NCI-H1694 (cell line): Measurements from ENCODE around the gene GDF15.

Experiments used
- DNase-seq: peaks from one replicate; lab custom pipeline; 2025; lab: John Stamatoyannopoulos, UW

Gene GDF15

DNA sequence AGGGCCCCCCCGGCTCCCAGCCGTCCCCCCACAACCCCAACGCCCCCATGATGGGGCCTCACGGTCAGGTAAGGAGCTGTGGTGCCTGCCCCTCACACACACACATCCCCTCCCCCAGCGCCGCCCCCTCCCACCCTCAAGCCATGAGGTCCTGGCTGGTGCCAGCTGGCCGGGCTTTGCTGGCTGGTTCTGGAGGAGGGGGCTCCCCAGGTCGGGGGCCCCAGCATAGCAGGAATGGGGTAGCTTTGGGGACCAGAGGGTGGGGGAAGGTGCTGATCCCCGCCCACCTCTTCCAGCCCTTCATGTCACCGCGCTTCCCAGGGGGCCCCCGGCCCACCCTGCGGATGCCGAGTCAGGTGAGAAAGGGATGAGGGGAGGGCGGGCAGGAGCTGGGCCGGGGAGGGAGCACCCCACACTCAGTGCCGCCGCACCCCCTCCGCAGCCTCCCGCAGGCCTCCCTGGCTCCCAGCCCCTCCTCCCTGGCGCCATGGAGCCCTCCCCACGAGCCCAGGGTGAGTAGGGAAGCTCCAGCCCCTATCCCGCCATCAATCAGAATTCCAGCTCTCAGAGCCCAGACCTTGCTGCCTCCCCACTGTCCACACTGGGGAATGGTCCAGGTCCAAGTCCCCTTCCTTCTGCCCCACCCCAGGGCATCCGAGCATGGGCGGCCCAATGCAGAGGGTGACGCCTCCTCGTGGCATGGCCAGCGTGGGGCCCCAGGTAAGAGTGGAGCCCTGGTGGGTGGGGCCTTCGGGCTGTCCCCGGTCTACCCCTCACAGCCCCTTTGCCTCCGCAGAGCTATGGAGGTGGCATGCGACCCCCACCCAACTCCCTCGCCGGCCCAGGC is 45.6 kb downstream of the GDF15 start:
- no peak for DNase-seq

DNA sequence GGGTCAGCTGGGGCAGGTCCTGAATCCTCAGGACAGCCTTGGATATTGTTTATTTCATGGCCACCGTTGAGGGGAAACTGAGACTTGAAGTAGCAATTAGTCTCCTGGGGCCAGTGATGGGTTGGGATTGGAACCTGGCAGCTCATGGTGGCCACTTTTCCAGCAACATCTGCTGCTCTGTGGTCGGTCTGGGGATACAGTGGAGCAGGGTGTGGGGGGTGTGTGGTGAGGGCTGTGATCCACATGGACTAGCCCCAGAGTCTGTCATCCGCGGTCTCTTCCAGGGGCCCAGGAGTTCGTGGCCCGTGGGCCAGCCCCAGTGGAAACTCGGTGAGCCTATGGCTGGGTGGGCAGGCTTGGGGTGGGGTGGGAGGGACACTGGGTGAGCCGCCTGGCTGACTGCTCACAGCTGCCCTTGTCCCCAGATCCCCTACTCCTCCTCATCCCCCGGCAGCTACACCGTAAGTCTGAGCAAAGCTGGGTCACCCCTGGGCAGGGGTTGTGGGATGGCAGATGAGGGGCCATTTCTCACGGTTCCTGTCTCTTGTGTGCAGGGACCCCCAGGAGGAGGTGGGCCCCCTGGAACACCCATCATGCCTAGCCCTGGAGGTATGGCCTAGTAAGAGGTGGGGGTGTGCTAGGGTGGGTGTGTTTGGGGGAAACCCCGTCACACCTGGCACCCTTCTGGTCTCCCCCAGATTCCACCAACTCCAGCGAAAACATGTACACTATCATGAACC is 46.5 kb downstream of the GDF15 start:
- DNase-seq, result no peak

DNA sequence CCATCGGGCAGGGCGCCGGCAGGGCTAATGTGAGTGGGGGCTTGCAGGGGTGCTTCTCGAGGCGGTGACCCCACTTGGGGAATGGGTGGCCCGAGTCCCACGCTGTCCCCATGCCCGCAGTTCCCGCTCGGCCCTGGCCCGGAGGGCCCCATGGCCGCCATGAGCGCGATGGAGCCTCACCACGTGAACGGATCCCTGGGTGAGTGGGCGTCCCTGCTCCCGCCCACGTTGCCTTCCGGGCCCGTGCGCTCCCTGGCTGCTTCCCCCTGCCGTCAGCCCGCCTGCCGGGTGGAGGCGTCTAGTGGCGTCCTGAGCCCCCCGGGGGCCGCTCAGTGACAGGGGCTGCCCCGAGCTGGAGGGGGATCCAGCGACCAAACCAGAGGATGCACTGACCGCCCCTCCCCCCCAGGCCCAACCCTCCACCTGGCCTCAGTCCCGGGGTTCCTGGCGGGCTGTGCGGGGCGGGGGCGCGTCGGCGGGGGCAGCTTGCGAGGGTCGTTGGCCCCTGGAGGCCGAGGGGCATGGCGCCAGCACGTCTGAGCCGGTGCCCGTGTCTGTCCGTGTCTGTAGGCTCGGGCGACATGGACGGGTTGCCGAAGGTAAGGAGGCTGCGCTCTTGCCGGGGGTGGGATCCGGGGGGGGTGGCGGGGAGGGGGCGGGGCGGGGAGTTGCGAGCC is 47.2 kb downstream of the GDF15 start:
- no peak for DNase-seq

DNA sequence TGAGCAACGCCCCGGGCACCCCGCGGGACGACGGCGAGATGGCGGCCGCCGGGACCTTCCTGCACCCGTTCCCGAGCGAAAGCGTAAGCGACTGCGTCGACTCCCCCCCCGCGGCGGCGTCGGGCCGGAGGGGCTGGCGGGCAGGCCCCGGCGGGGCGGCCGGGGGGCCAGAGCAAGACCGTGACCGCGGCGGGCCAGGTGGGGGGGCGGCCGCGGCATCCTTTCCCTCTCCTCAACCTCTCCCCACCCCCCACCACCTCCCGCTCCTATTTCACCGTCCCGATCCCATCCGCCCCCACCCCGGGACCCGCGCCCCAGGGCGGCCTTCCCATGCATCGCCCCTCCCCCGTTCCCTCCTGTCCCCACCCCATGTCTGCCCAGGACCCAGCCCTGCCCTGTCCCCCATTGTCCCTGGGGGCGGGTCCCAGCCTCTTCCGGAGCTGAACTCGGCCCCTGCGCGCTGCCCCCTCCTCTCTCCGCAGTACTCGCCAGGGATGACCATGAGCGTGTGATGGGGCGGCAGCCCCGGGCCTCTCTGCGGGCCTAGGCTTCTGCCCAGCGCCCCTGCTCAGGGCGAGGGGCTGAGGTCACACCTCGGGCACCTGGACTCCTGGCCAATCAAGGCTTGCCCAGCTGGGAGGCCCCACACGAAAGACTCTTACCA is 47.9 kb downstream of the GDF15 start:
- no peak for DNase-seq

DNA sequence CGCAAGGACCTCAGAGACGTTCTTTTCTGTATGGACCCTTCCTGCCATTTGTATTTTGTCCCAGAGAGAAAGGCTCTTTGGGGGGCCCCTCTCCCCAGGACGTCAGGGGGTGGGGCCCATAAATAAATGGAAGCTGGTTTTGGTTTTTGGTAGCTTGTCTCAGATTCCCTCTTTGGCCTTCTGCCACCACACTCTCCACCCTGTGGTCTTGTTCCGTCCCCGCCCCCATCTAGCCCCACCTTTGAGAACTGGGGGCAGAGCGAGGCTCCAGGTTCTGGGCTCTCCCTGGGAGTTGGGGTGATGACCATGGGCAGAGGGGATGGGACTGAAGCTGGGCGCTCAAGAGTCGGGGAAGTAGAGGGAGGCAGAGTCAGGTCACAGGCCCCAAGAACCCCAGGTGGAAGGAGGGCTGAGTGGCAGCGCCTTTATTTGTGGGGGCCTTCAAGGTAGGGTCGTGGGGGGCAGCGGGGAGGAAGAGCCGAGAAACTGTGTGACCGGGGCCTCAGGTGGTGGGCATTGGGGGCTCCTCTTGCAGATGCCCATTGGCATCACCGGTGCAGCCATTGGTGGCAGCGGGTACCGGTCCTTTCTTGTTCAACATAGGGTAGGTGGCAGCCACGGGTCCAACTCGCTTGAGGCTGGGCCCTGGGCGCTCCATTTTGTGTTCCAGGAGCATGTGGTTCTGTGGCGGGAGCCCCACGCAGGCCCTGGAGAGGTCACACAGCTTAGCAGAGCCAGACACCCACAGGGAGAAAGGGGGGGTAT is 48.6 kb downstream of the GDF15 start:
- no peak for DNase-seq

DNA sequence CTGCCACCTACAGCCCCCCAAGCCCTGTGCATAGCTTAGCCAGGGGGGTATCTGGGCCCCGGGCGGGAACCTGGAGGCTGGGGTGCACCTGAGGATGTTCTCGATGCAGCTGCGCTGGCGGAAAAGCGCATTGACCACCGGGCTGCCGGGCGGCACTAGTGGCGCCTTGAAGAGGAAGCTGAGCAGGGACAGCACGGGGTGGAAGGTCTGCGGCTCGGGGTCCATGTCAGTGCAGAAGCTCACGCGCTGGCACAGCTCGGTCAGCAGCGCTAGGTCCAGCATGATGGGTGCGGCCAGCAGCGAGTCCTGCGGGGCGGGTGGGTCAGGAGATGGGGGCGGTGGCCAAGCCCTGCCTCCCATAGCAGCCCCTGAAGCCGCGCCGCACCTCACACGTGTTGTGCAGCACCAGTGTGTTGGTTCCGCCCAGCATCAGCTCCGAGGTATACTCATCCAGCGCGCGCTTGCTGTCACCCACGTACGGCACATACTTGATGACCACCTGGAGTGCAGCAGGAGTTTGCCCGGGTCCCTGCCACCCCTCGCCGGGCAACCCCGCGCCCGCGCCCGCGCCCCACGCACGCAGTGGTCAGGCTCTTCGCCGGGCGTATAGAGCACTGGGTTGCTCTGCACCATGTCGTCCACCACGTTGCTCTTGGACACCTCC is 49.4 kb downstream of the GDF15 start:
- DNase-seq, result no peak

DNA sequence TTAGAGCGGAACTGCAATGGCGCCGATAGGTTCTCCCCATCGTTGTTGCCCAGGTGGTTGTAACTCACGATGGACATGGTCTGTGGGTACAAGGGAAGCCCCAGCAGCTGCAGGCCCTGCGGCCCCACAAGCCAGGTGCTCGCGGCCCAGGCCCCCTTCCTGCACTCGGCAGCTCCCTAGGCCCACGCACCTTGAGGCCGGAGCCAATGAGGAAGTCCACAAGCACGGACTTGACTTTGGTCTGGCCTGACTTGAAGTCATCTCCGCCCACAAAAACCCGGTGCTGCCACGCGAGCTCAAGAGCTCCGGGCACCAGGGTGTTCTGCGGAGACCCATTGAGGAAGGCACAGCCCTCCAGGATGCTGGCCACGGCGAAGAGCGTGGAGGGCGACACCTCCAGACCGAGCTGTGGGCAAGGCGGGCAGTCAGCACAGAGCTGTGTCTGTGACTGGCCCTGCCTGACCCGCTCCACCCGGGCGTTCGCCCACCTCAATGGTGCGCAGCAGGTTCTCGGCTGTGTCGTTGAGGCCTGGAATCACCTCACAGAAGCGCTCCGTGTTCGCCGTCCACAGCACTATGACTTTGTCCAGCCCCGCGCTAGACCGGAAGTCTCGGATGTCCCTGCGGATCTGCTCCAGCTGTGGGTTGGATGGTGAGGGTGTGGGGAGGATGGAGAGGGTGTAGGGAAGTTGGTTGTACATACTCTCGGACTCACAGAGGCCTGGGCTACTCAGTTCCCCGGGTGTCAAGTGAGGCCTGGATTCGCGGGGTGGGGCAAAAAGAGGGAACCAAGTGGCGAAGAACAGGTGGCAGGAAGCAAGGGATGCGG is 50.1 kb downstream of the GDF15 start:
- DNase-seq, result no peak

DNA sequence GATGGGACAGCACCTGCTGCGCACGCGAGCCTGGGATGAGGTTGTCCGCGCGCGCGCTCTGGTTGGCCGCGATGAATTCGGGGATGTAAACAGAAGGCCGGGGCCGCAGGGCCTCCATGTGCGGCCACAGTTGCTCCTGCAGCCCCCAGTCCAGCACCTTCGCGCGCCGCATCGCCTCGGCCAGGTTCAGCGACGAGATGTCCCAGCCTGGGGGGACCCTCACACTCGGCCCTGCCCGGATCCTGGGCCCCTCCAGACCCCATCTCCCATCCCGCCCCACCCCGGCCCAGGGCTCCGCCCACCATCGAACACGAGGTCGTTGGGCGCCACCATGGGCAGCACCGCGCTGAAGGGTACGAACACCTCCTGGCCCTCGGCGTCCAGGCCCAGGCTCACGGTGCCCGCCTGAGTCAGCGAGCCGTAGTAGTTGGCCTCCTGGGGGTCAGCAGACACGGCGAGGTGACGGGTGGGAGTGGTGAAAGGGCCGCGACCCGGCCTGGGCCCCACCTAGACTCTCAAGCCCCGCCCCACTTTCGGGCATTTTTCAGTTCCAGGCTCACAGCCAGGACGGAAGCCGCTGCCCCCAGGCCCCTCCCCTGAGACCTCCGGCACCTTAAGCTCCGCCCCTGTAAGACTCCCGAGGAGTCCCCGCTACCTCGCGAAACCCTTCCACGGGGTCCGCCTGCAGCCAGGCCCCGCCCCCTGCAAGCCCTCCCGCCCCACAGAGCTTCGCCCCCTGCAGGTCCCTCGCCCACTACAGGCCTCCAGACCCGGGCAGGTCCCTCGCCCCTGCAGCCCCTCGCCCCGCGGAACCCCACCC is 50.9 kb downstream of the GDF15 start:
- peak; percentile 56 for DNase-seq

DNA sequence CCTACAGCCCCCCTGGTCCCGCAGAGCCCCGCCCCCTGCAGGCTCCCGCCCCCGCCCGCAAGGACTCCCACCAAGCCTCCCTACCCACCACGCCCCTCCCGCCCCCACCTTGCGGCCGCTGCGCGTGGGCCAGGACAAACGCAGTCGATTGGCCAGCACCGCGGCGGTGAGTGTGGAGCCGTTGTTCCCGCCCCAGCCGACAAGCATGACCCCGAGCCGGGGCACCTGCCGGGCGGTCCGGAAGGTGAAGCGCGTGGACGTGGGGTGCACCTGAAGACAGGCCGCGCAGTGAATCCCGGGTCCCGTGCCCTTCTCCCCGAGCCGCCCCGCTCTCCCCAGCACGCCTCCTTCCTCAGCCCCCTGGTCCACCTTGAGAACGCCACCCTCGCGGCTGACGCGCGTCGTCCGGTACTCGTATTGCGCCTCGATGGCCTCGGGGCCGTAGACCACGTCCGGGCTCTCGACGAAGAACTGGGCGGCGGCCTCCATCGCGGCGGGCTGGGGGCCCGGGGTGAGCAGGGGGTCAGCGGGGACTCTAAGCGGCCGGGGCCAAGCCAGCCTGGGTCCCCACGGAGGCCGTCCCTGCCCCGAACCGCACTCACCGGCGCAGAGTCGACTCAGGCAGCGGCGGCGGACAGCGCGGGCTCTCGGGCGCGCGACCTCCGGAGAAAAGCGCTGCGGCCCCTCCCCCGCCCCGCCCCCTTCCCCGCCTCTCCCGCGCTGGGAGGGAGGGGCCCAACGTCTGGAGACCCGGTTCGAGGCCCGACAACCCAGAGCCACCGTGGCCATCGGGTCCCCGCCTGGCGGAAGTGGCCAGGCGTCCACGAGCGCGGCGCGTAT is 51.8 kb downstream of the GDF15 start, which contains the start of gene ISYNA1:
TSS of gene ISYNA1 (minus strand) at position 643 of the 840 bp plus-strand sequence. CDS start at position 489, 154 bp downstream.
- no peak for DNase-seq

DNA sequence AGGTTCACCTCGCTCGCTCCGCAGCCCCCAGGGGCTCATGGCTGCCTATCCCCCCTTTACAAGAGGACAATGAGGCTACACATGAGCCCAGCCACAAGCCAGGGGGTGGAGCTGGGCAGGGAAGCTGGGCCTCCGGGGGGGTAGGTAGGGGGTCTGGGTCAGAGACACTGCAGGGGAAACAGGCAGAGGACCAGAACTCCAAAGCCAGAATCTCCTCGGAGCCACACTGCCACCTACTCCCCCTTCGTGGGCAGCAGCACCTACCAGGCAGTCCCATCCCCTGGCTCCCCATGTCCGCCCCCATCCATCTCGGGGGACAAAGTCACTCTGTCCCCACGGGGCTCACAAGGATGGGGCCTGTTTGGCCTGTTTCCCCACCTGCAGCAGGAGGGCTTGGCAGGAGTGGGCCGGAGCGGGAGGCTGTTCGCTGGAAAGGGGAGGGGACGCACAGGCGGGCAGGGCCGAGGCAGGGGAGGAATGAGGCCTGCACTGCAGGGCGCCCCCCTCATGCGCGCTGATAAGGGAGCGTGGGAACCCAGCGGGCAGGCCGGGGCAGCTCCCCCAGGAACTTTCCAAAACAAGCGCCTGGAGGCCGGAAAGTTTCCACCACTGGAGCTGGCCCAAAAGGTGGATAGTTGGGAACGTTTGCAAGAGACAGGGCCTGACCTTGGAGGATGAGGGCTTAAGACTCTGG is 52.5 kb downstream of the GDF15 start:
- DNase-seq, result no peak
